ENCODE results near the gene NKIRAS2.

DNA sequence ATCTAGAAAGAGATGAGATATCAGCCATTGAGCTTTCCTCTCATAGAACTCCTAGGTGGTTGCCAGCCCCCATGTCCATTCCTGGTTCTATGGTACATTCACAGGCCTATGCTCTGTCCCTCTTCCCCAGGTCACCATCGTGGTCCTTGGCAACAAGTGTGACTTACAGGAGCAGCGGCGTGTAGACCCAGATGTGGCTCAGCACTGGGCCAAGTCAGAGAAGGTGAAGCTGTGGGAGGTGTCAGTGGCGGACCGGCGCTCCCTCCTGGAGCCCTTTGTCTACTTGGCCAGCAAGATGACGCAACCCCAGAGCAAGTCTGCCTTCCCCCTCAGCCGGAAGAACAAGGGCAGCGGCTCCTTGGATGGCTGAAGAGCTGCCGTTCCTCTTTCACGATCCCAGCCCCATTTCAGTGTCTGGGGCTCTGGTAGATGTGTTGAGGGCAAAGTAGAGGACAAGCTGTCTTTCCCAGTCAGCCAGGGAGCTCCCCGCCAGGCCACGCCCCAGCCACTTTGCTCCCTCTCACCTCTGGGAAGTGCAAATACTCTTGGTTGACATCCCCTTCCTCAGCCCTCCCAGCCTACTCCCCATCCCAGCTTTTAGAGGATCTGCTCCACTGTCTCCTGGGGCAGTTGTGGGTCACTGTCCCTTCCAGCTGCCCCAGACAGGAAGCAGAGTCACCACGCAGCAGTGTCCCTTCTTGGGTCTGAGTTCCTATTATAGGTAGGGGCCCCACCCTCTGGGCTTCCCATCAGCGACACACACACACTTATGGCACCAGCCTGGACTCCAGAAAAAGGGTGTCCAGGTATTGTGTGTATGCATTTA, 3.8 kb downstream of the NKIRAS2 start:
- no peak for TF ChIP-seq POLR2A (IDR thresholded peaks at IDR 0.05; ENCODE audit: insufficient read depth in 1 of 2, low read depth in 2 of 2, low read length in 2 of 2)
- no peak for TF ChIP-seq FOXK2 (IDR thresholded peaks at IDR 0.05)
- no peak for TF ChIP-seq ZNF558 (CRISPR knock-in tag; IDR thresholded peaks at IDR 0.05; ENCODE audit: borderline replicate concordance)
- no peak for TF ChIP-seq POLR2AphosphoS5 (IDR thresholded peaks at IDR 0.05; ENCODE audit: low read depth, low read length)
- no peak for TF ChIP-seq ZBTB37 (CRISPR knock-in tag; IDR thresholded peaks at IDR 0.05)
- no peak for TF ChIP-seq CTCF (CRISPR knock-in tag; IDR thresholded peaks at IDR 0.05)
- no peak for TF ChIP-seq JUND (CRISPR knock-in tag; IDR thresholded peaks at IDR 0.05)
- TF ChIP-seq FOXK1 (CRISPR knock-in tag; IDR thresholded peaks at IDR 0.05; ENCODE audit: borderline replicate concordance, low read depth): no peak
- no peak for TF ChIP-seq CENPT (CRISPR knock-in tag; IDR thresholded peaks at IDR 0.05; ENCODE audit: low read depth)
- TF ChIP-seq, protein P1, sequence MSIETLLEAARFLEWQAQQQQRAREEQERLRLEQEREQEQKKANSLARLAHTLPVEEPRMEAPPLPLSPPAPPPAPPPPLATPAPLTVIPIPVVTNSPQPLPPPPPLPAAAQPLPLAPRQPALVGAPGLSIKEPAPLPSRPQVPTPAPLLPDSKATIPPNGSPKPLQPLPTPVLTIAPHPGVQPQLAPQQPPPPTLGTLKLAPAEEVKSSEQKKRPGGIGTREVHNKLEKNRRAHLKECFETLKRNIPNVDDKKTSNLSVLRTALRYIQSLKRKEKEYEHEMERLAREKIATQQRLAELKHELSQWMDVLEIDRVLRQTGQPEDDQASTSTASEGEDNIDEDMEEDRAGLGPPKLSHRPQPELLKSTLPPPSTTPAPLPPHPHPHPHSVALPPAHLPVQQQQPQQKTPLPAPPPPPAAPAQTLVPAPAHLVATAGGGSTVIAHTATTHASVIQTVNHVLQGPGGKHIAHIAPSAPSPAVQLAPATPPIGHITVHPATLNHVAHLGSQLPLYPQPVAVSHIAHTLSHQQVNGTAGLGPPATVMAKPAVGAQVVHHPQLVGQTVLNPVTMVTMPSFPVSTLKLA (IDR thresholded peaks at IDR 0.05): no peak
- no peak for TF ChIP-seq RFX5 (IDR thresholded peaks at IDR 0.05; ENCODE audit: low read depth, low read length)
- TF ChIP-seq NFIC (IDR thresholded peaks at IDR 0.05; ENCODE audit: low read length): no peak
- no peak for TF ChIP-seq ZNF264 (CRISPR knock-in tag; IDR thresholded peaks at IDR 0.05)

All from HepG2 (cell line).